Glomerular endothelial cell (primary cell): Measurements from ENCODE around the gene TMA7B. TPM values are rescaled to one million over a fixed set of nuclear protein-coding genes. Genes with fewer than 3 reads are reported as not detected.
"Not testable (repeated sequence)": the region's sequence is repeated elsewhere in the genome, so short reads cannot be mapped to it uniquely, and the experiment has no call there.

ENCODE experiments used
- DNase-seq: peaks from one replicate; pipeline ENCODE4 v3.0.0-alpha.2; 2011; ENCODE audit warnings: low read depth, low spot score; ENCODE audit errors: extremely low read depth
- total RNA-seq: library from RNA; depleted of rRNA; stranded (reverse); fragments of >200 nt; gene quantifications from 2 replicates; pipeline ENCODE4 v1.2.3, GENCODE V29; 2015

The TMA7B gene
- total RNA-seq, 1 donor from 2014 or later = not detected

DNA sequence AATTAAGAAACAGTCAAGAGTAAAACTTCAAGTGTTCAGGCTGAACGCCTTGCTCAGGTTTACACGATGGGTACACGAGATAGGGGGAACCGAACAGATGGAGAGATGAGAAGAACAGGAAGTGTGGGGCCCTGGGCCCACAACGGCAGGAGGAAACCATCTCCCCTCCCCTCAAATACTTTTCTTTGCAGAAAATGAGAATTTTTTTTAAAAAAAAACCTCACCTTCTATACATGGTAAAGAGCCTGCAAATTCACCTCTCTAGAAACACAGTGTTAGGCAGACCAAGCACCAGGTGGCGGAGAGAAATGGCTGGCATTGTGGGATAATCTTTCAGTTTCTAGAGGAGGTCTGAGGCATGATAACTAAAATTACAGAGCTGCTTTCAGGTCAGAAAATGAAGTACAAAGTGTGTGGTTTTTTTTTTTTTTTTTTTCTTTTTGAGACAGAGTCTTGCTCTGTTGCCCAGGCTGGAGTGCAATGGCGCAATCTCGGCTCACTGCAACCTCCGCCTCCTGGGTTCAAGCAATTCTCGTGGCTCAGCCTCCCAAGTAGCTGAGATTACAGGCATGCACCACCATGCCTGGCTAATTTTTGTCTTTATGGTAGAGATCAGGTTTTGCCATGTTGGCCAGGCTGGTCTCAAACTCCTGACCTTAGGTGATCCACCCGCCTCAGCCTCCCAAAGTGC lies 8.4 kb upstream of the TMA7B start:
- not testable (repeated sequence) for DNase-seq

DNA sequence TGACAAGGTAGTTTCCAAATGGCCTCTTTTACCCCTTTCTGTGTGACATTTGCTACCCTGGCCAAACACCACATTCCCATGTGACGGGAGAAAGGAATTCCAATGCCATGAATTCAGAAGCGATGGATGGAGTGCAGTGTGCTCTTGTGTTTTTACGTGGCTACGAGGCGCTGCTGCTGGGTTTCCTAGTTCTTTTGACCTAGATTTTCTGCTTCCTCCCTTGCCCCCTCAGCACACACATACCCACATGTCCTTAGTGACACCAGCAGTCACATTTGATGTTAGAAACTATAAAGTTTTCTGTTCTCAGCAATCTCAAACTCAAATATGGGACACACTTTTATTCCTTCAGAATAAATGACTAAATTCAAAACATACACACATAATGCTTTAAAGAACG lies 7.8 kb upstream of the TMA7B start:
- no peak for DNase-seq

DNA sequence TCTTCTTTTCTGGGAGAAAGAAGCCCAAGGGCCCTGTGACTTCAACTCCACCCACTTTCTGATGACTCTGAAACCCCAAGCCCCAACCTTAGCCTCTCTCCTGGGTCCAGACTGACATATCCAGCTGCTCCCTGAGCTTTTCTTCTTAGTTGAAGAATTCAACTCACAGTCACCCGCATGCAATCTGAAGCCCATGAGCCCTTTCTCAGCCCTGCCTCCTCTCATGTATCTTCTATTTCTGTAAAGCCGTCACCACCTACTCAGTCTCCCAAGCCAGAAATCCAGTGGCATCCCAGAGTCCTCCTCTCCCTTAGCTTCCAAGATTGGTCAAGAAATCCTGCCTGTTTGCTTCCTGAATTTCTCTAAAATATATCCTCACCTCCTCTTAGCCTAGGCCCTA lies 7.1 kb upstream of the TMA7B start:
- DNase-seq = no peak

DNA sequence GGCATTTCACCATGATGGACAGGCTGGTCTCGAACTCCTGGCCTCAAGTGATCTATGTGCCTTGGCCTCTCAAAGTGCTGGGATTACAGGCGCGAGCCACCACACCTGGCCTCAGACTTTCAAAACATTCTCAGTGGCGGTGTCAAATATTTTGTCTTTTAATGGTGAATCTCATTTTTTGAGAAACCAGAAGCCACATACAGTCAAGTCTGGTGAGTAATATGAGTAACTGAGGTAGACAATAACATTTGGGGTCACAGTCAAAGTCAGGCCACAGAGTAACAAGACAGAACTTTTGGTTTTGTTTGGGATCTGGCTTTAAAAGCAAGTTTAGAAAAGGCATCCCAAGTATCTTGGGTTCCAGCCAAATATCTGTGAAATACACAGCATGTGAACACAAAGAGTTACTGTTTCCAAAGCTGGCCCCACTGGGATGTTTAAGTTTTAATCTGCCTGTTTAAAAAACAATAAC lies 5.6 kb upstream of the TMA7B start:
- DNase-seq = no peak

DNA sequence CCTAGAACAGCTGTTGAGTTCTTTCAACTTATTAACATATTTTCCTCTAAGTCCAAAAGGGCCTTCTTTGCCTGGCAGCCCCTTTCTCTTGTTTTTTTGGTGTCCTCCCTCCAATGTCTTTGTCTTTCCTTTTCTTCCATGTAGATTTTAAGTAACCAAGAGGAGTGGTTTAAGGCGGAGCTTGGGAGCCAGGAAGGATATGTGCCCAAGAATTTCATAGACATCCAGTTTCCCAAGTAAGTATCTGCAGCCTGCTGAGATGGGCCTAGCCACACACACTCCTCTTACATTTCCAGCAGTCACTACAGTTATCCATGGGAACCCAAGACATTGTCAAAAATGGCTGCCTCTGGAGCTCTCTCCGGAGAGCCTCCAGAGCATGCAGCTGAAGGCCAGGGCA lies 4.5 kb upstream of the TMA7B start:
- no peak for DNase-seq

DNA sequence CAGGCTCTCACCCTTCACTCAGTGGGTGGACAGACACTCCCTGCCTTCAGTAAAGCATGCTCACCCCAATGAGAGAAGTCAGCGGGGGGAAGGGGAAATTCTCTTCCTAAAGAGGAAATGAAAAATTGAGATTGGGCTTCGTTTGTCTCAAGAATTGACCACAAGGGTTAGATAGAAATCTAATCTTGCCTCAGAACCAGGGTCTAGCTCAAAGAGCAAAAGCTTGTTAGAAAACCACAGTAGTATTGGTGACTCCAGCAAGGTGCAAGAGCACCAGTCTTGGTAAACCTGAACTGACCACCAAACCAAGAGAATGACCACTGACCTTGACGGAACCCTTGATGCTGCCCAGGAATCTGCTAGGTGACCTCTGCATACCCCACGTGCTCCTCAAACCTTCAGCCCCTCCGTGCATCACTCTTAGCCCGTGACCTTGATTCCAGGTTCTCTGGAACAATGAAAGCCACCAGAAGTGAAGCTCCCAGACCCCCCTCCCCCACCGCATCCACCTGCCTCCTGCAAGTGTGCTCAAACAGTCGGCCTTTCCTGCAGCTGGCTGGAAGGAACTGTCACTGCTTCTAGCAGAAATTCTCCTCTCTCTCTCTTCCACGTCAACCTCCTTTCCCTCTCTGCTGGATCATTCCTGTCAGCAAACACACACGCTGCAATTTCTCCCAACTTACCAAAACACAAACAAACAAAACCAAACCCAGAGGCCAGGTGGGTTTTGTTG lies 3.1 kb upstream of the TMA7B start:
- DNase-seq = no peak

DNA sequence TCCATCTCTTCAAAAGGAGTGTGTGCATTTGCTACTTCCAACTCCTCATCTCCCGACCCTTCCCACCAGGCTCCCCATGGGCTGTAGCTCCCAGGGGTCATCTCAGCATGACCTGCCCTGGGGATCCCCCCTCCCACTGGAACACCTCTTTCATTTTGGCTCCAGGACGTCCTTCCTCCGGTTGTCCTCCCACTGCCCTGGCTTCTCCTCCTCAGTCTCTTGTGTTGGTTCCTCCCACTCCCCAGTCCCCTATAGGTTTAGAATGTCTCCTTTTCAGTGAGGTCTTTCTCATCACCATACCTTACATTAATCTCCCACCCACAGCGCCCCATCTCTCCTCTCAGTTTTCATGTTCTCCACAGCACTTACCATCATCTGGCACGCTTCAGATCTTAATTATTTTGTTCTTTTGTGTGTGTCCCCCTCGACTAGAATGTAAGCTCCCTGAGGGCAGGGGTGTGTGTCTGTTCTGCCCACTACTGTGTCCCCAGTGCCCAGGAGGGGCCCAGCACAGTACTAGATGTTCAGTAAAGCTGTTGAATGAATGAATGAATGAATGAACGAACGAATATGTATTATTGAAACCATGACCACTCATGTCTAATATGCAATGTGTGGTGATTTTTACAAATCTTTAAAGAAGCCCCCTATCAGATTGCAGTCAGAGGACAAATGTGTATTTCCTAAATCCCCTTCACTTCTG lies 2.0 kb upstream of the TMA7B start:
- no peak for DNase-seq

DNA sequence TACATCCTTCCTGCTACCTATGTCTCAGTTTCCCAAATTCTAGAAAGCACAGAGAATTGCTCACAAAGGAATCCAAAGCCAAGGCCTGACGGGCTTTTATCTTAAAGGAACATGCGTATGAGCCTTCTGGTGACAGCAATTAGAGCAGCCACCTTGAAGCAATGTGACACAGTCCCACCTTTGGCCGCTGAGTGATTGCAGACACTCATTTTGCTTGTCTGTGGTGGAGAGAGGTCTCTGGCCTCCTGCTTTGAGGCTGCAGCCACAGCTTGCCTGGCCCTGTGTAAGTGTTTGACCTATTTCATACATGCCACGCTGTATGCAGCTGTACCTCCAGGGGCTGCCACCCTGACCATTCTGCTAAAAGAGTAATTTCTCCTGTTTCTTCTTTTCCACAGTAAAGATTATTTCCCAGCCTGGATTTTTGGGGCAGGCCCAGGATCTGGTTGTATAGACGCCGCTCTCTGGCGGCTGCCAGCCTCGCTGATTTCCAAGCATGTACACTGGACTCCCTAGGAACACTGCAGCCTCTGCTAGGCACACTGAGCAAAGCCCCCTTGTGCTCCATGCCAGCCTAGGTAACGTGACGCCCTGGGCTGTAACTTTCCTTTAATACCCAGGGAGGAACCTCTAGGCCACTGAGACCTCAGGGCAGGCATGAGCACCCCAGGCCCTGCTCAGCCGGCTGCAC lies 1.1 kb upstream of the TMA7B start:
- DNase-seq = no peak

DNA sequence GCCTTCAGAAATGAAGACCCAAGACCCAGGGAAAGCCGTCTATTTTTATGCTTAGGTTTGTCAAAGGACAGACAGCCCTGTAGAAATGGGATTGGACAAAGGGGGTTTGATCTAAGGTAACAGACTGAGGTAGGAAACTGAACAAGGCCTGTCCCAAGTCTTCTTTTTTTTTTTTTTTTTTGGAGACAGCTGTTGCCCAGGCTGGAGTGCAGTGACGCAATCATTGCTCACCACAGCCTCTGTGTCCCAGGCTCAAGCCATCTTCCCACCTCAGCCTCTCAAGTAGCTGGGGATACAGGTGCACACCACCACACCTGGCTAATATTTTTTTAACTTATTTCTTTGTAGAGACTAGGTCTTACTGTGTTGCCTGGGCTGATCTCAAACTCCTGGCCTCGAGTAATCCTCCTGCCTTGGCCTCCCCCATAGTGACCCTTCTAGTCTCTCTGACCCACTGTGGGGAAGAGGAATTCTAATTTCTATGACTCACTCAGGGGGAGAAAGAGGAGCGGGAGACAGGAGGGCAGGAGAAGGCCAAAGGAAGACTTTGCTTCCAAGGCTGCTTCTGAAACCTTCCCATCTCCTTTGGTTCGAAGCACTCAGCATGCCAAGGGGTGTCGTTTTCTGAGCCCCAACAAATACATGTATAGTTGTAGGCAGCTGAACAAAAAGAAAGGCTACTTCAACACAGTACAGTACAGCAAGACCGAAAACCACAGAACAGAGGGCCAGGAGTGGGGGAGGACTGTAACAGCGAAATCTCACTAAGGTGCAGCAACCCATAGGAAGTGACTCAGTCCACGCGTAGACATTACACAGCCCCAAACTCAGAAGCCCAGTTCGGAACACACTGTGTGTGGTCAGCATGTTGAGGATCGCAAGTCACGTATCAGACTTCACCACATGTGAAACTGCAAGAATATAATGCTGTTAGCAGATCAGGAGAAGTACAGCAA lies 872 bp downstream of the TMA7B start:
- peak; percentile 29 for DNase-seq

DNA sequence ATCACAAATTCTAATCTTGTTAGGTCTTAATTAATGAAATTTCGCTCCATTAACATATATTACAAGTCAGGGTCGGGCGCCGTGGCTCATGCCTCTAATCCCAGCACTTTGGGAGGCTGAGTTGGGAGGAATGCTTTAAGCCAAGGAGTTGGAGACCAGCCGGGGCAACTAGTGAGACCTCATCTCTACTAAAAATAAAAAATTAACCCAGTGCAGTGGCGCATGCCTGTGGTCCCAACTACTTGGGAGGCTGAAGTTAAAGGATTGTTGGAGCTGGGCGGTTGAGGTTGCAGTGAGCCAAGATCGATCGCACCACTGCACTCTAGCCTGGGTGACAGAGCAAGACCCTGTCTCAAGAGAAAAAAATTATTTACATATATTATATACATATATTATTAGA lies 1.9 kb downstream of the TMA7B start:
- DNase-seq = no peak

DNA sequence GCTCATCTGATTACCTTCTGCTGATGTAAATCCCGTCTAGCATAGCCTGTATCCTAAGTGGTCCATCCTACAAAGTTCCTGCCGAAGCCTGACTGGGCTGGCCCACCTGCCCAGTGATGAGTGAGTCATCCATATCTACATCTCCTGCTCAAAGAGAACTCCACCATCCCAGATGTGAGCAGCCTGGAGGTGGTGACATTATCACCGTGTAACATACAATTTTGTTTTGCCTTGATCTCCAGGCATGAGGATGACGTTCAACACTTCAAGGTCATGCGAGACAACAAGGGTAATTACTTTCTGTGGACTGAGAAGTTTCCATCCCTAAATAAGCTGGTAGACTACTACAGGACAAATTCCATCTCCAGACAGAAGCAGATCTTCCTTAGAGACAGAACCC lies 5.6 kb downstream of the TMA7B start:
- no peak for DNase-seq

DNA sequence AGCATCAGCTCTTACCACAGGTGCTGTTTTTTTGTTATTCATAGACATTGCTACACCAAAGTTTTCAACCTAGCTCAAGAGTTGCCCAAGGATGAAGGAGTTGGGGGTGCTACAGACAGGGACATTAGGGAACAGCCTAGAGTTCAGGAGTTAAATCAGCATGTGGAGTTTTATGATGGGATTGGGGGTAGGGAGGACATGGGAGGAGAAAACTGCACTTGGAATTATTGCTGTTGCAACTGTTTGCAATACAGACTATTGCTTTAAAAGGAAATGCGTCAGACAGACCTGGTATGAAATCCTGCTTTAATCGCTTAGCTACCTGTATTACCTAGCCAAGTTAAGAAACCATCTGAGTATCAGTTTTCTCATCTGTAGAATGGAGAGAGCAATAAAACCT lies 6.3 kb downstream of the TMA7B start:
- no peak for DNase-seq

DNA sequence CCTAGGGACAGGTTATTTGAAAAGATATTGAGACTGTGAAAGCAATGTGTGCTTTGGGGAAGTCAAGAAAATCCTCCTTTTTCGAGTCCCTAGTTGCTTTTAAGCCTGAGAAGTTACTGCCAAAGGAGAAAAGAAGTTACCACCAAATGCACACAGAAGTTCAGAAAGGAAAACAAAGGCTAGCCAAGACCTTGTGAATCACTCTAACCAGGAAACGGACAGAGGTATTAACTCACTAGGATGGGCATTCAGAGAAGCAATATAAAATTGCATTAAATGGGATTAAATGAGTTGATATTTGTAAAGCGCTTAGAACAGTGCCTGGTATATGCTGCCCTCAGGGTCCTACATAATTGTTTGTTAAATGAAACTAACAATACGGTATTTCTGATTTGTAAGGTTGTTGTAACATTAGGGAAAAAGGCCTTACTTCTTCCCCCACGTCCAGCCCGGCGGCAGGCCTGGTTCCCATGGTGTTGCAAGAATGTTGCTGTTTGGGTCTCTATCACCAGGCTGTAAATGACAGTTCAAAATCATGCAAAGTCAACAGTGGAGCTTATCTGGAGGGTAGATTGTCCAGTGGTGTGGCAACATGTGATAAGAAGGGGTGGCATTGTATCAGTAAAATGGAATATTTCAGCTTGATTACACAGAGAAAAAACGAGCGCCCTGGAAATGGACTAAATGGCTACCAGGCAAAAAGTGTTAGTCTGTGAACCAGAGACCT lies 7.1 kb downstream of the TMA7B start:
- DNase-seq = peak; percentile 27

DNA sequence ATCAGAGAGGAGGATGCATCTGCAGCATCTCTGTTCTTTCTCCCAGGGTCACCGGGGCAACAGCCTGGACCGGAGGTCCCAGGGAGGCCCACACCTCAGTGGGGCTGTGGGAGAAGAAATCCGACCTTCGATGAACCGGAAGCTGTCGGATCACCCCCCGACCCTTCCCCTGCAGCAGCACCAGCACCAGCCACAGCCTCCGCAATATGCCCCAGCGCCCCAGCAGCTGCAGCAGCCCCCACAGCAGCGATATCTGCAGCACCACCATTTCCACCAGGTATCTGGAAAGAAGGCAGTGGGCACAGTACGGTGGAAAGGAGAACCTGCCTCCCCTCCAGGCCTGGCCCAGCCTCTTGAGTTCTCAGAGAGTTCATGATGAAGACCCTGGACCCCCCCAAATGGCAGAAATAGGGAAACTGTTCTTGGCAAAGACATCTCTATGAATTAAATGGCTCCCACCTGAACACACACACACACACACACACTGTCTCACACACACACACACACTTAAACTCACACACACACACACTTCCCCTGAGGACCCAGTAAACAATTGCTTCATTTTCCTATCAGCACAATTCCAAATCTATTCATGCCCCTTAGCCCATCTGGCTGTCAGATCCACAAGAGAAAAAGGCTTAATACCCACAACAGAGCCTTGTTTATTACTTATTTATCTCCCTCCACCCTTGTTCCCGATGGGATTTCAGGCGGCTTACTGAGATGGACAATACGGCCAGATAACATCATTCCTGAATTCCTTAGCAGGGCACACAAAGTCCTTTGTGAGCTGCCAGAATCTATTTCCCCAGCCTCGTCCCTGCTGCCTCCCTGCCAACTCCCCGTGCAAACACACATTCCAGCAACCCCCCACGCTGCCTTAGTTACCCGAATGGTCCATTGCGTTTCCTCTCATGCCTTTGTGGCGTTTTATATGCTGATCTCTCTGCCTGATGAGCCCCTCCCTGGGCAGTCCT lies 8.1 kb downstream of the TMA7B start:
- no peak for DNase-seq

DNA sequence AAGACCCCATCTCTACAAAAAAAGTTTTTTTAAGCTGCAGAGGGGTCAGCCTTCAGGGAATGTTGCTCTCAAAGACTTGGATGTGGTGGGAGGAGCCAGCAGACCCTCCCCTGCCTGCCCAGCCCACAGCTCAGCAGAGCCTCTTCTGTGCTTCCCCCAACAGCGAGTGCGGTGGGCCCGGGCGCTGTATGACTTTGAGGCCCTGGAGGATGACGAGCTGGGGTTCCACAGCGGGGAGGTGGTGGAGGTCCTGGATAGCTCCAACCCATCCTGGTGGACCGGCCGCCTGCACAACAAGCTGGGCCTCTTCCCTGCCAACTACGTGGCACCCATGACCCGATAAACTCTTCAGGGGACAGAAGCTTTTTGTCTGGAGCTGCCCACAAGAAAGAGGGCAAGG lies 10.5 kb downstream of the TMA7B start:
- DNase-seq = no peak

DNA sequence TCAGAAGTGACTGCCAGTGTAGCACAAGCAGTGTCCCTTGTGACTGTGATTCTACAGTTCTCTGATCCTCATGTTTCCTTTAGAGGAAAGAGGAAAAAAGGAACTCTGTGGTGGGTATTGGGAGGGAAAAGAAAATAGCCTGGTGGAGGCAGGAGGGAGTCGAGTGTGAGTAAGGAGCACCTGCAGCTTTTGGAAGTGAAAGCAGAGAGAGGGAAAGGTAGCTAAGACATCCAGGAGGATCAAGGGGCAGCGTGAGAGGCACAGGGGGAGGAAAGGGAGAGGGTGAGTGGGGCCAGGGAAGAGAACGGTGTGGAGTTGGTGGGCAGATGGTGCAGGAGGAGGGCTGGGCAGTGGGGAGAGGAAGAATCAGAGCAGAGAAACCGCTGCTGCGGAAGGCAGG lies 12.4 kb downstream of the TMA7B start:
- DNase-seq = no peak

DNA sequence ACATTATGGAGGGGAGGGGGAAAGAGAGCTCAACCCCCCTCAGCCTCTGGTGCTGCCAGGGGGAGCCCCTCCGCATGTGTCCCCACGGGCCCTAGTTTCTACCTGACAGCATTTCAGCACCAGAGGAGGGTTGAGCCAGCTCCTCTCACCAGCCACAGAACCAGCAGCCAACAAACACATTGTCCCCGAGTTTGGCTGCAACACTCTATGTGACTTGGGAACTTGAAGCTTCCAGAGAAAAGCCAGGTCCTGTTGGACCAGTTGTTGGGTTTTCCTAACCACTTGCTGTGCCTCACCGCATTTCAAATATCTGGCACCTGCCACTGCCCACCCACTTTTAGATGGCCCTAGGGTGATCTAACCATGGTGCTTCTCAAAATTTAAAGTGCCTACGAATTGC lies 13.5 kb downstream of the TMA7B start:
- DNase-seq = no peak

DNA sequence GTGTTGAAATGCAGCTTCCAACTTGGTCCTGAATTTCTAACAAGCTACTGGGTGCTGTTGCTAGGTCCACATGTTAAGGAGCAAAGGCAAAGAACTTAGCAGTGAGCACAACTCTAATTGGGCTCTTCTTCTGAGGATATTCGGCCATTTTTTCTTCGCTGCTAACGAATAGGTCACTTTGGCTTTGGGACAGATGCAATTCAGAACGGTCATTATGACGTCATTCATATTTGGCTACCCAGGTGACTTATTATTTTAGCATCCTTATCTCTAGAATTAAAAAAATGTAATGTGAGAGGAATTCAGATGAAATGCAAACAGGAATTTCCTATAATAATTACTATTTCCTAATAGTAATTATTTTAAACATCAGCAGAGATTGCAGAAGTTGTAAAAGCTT lies 13.9 kb downstream of the TMA7B start:
- no peak for DNase-seq
